Fibroblast of gingiva (primary cell): ENCODE data around the gene FOXP4.
A peak's percentile ranks its signal among the peaks of the same experiment; 100 is the strongest.

Experiments used
- DNase-seq: peaks from one replicate; pipeline ENCODE4 v3.0.0-alpha.2; 2011; ENCODE audit warnings: low read depth

The FOXP4 gene

DNA sequence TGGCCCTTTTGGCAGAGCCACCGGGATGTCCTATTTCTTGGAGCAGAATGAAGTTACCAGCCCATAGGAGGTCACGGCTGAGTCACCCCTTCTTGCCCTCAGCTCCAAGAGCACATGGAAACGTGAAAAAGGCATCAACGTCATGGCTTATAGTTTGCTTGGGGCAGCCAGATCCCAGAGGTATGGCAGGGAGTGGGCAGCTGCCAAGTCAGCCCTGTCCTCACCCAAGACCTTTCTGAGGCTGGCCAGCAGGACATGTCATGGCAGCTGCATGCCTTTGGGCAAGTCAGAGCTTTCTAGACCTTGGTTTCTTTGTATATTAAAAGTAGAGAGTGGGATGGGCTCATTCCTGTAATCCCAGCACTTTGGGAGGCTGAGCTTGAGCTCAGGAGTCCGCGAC, 83.9 kb downstream of the FOXP4 start:
- DNase-seq = no peak

DNA sequence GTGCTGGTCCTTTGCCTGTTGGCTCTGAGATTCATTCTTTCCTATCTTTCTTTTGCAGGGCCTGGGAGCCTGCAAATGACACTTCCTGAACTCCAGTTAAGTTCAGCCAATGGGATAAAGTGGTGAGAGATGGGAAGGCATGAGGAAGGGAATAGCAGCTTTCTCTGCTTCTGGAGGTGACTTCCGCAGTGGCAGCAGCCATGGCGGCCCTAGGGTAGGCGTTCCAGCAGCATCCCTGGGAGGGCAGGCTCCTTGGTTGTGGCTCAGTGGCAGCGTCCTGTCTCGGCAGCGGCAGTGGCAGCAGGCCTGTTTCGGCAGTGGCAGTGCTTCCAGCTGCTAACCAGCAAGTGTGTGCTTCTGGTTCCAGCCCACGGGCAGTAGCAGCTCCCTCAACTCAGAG, 84.8 kb downstream of the FOXP4 start:
- no peak for DNase-seq

DNA sequence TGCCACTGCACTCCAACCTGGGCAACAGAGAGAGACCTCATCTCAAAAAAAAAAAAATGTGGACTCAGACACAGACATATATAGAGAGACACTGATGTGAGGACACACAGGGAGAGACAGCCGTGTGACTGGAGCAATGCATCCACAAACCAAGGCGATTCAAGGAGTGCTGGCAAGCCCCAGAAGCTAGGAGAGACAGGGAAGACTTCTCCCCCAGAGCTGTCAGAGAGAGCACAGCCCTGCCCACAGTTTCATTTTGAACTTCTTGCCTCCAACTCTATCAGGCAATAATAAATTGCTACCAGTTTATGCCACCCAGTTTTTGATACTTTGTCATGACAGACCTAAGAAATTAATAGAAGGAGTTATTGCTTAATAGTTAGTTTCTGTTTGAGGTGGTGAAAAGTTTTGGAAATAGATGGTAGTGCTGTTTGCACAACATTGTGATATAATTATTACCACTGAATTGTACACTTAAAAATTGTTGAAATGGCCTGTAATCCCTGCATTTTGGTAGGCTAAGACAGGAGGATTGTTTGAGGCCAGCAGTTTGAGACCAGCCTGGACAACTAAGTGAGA, 87.0 kb downstream of the FOXP4 start:
- no peak for DNase-seq

DNA sequence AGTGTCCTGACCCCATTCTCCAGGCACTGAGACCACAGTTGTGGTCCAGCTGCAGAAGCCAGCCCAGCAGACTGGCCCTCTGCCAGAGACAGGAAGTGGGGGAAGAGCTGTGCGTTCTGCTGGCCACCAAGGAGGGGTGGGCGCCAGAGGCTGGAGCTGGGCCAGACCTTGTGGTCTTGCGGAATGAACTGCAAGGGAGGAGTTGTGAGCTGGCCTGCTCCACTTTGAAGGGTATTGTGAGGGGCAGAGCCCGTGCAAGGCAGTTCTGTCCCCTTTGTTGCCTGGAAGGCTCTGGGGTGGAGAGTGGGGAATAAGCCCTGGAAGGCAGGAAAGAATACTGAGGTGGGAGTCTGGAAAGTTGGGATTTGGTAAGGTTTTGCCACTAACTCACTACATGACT, 88.5 kb downstream of the FOXP4 start:
- no peak for DNase-seq

DNA sequence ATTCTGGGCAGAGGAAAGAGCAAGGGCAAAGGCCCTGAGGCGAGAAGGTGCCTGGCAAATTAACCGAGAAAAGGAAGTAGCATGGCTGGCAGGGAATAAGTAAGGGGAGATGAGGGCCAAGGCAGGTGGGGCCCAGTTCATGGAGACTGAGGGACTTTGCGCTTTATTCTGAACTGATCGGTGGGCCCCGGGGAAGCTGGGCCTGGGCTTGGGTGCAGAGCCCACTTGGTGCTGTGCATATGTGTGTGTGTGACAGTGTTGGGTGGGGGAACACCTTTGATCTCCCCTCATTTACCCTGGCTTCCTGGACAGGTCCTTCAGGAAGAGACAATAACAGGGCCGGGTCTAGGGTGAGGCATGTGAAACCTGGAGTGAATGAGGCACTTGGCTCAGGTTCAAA, 89.2 kb downstream of the FOXP4 start:
- no peak for DNase-seq

DNA sequence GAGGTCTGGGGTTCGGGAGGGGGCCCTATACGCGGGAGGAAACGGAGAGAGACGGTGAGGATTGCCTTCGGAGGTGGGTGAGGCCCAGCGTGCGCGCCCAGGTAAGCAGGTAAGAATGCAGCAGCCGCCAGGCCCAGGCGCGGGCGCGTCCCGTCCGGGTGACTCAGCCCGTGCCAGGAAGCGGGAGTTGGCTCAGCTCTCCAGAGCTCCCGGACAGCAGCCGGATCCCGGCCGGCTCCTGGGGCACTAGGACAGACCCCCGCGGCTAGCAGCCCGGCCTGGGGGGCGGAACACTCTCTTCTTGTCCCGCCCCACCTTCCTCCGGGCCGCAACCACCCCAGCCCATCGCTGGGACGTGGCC, 90.6 kb downstream of the FOXP4 start:
- no peak for DNase-seq

DNA sequence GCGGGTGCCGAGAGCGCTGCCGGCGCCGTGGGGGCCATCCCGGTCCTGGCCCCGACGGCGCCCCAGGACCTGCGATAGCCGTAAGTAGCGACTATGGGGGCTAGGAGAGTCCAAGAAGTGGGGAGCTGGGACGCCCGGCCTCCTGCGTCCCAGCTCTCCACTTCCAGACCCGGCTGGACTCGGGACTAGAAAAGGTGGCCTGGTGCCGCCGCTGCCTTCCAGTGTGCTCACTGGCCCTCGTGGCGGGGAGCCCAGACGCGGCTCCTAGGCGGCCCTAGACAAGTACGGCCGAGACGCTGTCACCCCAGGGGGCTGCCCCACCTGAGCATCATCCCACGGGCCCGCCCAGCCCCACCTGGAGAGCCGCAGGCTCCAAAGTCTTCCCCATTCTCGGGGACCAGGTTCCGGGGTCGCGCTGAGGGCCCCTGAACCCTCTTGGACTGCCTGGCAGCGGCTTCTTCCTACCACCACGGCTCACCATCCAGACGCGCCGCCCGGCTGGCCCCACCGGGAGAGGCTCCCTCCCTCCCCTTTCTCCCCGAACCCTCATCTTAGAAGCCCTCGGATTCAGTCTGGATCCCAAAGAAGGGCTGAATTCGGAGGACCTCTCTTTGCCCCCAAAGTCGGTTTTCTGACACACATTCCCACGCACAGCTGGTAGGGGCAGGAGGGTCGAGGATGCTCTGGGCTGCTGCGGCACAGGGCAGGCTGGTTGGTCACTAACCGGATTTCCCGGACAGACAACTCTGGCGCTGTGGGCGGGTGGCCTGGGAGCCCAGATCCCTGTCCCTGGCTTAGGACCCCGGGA, 91.2 kb downstream of the FOXP4 start:
- no peak for DNase-seq

DNA sequence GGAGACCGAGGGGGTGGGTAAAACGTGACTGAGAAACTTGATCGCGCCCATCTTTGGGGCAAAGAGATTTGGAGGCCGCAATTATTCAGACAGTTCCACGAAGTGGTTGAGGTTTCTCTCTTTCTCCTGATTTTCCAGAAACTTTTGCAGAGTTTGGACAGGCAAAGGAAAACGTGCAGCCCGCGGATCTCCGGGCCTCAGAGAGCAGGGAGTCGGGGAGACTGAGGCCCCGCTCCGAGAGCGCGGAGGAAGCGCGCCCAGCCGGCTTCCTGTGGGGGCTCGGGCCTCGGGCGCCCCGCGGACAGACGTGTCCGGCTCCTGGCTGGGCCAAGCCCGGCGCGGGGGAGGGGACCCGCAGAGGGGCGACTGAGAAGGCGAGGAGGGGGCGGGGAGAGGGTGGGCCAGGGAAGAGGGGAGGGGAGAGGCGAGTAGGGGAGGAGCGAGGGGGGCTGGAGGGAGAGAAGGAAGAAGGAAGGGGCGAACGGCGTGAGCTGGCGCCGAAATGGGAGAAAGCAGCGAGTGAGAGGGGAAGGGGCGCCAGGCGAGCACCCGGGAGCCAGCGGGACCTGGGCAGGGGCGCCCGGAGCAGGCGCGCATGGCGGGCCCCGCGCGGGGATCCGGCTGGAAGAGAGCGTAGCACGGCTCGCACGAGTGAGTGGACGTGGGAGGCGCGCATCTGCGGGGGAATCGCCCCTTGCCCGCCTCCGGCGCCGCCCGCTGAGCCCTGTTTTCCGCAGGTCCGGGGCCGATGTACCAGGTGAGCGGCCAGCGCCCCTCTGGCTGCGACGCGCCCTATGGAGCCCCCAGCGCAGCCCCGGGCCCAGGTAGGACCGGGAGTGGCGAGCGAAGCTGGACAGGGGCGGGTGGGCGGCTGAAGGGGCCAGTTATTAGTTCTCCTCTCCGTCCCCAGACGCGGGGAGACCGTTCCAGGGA, 92.1 kb downstream of the FOXP4 start, which contains the start of gene MDFI:
MDFI (plus strand) TSS at position 467 of the 933 bp plus-strand sequence; CDS start at position 749, 282 bp downstream.
- no peak for DNase-seq

DNA sequence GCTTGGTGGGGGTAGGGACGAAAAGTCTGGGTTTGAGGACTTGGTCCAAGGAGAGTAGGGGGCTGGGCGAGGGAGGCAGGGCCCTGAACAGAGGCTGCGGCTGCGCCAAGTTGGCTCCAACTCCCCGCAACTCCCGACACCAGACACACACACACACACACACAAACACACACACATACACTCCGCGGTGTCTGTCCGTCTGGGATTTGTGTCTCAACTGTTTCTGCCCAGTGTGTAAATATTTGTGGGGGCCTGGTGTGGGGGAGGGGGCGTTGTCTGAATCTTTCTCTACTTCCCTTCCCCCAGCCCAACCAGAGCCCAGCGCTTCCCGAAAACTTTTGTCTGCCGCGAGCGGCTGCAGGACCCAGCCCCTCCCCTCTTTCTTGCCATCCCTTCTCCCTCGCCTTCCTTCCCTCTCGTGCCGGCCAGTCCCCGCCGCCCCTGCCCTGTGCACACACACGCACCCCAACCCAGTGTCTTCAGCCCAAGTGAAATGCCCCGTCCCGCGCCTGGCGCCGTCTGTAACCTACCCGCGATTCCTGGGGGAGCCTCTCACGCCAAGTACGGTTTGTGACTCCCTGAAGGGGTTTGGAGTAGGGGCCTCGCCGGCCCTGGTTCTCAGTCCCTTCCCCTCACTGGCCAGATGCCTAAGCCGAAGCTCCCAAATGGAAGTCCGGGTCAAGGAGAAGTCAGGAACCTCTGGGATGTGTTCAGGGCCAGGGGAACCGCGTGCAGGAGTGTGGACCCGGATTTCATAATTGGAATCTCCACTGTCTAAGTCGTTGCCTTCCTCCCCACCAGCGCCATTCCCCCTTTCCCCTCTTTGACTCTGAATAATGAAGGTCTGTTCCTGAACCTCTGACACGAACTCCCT, 93.0 kb downstream of the FOXP4 start:
- peak; percentile 10 for DNase-seq

DNA sequence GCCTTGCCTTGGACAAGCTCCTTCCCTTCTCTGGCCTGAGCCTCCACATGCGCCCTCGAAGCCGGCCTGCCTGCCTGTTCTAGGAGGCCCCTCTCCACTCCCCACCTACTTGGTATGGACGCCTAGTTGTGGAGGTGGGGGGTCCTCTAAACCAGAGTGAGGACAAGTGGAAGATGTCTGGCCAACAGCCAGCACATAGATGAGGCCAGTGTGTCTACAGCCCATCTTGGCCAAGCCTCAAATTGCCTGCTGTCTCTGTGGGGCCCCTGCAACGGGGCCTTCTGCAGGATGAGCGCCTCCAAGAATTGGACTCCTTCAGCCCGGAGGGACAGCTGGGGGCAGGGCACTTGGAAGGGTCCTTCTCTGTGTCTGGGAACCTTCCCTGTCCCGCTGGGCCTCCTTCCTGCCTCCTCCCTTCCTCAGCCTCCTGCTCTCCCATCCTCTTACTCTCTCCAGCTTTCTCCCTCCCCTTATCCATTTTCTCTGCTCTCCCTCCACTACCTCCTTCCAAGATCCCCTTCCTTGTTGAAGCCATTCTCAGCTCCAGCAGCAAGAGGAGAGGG, 93.7 kb downstream of the FOXP4 start:
- DNase-seq = no peak

DNA sequence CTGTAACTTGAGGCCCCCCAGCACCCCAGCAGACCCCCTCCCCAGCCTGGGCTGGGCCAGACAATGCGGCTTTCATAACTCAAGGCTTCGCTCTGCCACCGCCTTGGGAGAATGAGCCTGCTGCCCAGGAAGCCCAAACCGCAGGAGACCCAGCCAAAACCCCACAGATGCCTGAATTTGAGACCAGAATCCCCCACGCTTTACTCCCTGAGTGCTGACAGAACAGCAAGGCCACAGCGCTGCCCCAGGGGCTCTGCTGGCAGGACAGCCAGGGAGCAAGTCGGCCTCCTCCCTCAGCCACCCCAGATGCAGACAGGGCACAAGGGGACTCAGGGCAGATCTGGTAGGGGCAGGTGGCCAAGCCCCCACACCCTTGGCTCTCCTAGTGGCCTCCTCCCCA, 94.2 kb downstream of the FOXP4 start:
- no peak for DNase-seq

DNA sequence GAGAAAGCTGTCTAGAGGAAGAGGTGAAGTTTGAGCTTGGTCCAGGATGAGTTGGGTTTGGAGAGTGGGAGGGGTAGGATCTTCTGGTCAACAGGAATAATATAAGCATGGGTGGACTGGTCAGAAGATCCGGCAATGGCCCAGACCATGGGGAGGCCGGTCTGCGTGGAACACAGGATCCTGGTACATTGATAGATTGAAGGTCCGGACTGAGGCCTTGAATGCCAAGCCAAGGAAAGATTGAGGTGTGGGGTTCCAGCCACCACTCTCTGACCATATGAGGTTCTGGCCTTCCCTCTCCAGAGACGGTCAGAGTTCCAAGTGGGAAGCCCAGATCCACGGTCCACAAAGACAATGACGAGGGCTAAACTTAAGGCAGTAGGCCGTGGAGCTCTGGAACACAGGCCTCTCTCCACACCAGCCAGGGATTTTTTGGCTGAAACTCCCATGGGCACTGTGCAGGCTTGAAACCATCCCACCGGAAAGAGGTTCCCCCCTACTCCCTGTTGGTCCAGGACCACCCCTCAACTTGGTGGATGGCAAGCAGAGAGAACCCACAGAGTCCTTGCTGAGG, 95.3 kb downstream of the FOXP4 start:
- DNase-seq = no peak

DNA sequence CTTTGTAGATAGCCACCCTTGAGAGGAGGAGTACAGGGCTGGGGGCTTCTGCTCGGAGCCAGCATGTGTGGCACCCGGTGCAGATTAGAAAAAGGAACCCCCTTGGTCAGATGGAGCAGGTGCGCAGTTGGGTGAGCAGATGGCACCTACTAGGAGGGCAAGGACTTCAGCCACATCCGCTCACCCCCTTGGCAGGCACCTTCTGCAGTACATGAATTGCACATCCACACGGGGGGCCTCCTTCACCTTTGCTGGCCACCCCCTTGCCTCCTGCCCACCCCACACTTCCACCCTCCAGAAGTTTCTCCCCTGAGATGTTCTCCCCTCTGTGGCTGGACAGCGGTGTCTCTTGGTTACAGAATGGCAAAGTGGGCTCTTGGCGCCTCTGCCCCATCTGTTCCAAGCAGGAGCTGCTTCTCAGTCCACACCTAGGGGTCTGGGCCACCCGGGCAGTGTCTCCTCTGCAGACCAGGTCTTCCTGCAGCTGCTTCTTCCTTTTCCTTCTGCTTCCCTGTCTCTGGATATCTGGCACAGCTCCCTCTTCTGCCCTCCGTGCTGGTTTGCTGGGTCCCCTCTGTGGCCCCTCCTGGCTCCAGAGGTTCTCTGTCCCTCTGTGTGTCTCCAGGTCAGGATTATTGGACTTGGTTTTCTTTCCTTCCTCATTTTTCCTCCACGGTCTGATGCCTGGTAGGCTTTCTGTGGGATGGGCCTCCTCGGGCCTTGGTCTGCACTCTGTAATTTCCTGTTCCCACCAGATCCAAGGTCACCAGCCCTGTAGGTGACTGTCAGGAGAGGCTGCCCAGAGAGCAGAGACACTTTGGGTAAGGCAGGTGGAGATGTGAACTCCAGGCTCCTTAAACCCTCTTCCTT, 96.1 kb downstream of the FOXP4 start:
- no peak for DNase-seq

DNA sequence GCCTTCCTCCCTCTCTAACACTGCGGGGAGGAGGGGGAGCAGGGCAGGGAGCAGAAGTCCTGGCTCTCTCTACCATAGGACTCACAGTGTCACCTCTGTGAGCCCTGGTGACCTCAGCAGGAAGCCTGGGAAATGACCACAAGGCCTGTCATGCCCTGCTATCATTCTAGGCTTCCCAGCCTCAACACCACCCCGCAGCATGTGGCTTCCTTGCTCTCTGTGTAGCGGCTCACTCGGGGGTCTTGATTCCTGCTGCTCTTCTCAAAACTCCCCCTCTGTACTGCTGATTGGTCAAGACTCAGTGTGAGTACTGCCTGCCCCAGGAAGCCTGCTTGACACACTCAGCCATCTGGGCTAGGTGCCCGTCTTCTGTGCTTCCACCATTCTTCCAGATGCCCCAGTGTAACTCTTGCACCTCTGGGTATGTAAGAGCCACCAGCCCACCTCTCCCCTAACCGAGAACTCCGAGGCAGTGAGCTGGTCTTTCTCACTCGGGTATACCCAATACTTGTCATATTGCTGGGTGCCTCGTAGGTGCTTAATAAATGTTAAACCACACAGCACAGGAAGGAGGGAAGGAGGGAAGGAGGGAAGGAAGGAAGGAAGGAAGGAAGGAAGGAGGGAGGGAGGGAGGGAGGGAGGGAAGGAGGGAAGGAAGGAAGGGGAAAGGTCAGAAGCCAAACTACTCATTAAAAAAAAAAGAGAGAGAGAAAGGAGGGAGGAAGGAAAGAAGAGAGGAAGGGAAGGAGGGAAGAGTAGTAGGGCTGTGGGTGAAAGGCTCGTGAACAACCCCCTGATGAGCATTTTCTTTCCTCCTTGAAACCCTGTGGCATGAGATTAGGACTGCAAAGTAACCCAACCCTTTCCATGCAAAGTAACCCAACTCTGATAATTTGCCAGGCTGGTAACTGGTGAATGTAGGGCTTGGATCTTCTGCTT, 97.0 kb downstream of the FOXP4 start:
- DNase-seq = no peak

DNA sequence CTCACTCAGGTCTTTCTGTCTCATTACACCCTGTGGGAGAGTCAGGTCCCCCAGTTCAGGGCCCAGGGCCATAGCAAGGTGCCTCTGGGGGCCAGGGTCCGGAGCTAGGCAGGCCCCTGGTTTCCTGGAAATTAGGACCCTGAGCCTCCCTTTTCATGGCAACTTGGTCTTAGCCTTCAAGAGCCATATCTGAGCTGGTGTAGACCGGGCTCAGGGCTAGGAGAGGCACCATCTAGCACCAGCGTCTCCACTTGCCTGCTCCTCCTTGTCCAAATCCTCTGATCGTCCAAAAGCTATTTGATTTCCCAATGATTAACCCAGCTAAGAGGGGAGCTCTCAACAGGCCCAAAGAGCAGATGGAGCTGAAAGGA, 97.7 kb downstream of the FOXP4 start:
- no peak for DNase-seq

DNA sequence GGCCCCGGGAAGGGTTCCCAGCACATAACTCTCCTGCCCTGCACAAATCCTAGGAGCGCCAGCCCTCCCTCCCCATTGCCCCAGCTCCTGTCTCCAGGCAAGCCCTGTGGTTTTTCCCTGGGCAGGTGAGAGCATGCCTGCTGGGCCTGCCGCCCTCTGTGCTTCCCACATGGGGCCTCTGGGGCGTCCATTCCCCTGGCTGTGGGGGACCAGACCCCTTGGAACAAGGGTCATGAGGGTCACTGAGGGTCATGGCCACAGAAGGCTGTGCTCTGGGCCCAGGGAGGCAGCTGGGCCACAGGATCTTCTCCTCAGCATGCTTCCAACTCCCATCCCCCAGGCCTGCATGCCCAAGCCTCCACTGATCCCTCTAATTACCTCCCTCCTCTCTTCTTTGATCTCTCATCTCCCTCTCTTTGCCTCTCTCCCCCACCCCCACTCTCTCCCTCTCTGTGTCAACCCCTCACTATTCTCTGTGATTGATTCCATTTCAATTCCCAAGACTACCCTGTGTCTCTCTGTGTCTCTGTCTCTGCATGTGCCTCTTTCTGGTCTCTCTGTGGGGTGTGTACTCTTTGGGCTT, 98.2 kb downstream of the FOXP4 start:
- DNase-seq = no peak

DNA sequence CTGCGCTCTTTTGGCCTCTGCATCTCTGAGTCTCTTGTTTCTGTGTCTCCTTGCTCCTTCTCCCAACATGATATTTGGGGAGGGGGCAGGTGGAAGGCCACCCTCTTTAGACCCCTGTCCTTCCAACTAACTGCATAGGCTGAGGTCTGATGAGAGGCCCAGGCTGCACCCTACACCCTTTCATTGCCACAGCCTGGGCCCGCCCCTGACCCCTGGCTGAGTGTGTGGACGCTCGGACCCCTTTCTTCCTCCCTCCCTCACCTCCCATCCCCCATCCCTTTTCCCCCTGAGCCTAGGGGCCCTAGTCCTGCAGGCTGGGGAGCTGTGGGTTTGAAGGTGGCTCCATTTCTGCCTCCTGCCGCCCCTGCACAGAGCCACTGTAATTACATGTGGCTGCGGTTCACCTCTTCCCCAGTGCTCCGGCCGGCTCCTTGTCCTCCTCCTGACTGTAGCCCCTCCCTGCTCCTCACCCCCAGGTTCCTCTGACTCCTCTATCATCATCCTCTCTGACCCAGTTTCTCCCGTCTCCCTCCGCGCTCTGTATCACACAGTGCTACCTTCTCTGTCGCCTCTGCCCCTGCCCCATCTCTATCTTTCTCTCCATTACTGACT, 98.9 kb downstream of the FOXP4 start:
- no peak for DNase-seq
